Brain microvascular endothelial cell (primary cell): Measurements from ENCODE around the gene PPM1B.
"Not testable (repeated sequence)": the region's sequence is repeated elsewhere in the genome, so short reads cannot be mapped to it uniquely, and the experiment has no call there.

Experiments
- DNase-seq: peaks from one replicate; pipeline ENCODE4 v3.0.0-alpha.2; 2020
- H3K27ac ChIP-seq: fragments of 250-450 bp; sonication (Bioruptor Pico); 2 replicates; pipeline ENCODE4 v1.5.1; 2020; ENCODE audit warnings: mild to moderate bottlenecking, moderate library complexity
- H3K27me3 ChIP-seq: fragments of 250-450 bp; sonication (Bioruptor Pico); replicated peaks from 2 replicates; pipeline ENCODE4 v1.5.1; 2020; ENCODE audit warnings: mild to moderate bottlenecking
- H3K36me3 ChIP-seq: fragments of 250-450 bp; sonication (Bioruptor Pico); replicated peaks from 2 replicates; pipeline ENCODE4 v1.5.1; 2020; ENCODE audit warnings: mild to moderate bottlenecking
- H3K4me3 ChIP-seq: 2 replicates; pipeline ENCODE4 v1.5.1; 2011; ENCODE audit warnings: low read depth, mild to moderate bottlenecking, control low read depth, low read length, moderate library complexity
- CTCF ChIP-seq: IDR thresholded peaks from 2 replicates; pipeline ENCODE4 v1.5.1; 2011; ENCODE audit warnings: low read depth, mild to moderate bottlenecking, moderate library complexity, low read length, control low read depth, inconsistent platforms; ENCODE audit errors: missing control alignments
- in situ Hi-C: cut with HindIII; loops from 2 replicates; pipeline ENCODE4 v1.10.0; 2017; ENCODE audit warnings: low sequenced_read_pairs, low pct_ligation_motif_present

PPM1B gene

GRCh38 chr2:44201648-44202165 is 33.0 kb downstream of the PPM1B start:
- H3K27ac ChIP-seq: no peak overlapping the region
- DNase-seq: no peak
- no peaks in the 10 kb centered on the region for H3K27me3 ChIP-seq
- TF ChIP-seq CTCF: no peak
- H3K36me3 ChIP-seq: no peaks in the 10 kb centered on the region
- in situ Hi-C loops: no loop called here
- H3K4me3 ChIP-seq: no peak overlapping the region

GRCh38 chr2:44203542-44203941 is 34.9 kb downstream of the PPM1B start:
- no peak for TF ChIP-seq CTCF
- Histone ChIP-seq H3K36me3 (no peaks in the 10 kb centered on the region), H3K27ac (no peak overlapping the region), H3K4me3 (no peak overlapping the region), H3K27me3 (no peaks in the 10 kb centered on the region)
- in situ Hi-C loops: no loop called here
- no peak for DNase-seq

- no peaks in the 10 kb centered on the region for H3K27me3 ChIP-seq
- no peak for TF ChIP-seq CTCF
- in situ Hi-C loops: no loop called here
- DNase-seq: no peak
- H3K36me3 ChIP-seq: no peaks in the 10 kb centered on the region
- no peak overlapping the region for H3K4me3 ChIP-seq
- H3K27ac ChIP-seq: no peak overlapping the region
Observed at GRCh38 chr2:44205169-44205568, 36.5 kb downstream of the PPM1B start.

GRCh38 chr2:44207102-44207501 is 38.4 kb downstream of the PPM1B start:
- in situ Hi-C loops: no loop called here
- Histone ChIP-seq H3K27ac (no peak overlapping the region), H3K4me3 (no peak overlapping the region), H3K27me3 (no peaks in the 10 kb centered on the region), H3K36me3 (peaks cover 2% of the 10 kb centered on the region)
- no peak for DNase-seq
- TF ChIP-seq CTCF: no peak

DNA sequence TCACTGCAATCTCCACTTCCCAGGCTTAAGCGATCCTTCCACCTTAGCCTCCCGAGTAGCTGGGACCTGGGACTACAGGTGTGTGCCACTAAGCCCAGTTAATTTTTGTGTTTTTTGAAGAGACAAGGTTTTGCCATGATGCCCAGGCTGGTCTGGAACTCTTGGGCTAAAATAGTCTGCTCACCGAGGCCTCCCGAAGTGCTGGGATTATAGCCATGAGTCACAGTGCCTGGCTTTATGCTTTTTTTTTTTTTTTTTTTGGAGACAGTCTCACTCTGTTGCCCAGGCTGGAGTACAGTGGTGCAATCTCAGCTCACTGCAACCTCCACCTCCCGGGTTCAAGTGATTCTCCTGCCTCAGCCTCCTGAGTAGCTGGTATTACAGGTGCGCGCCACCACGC is 39.0 kb downstream of the PPM1B start:
- H3K27ac ChIP-seq, DNase-seq, H3K4me3 ChIP-seq, H3K36me3 ChIP-seq, in situ Hi-C loops, H3K27me3 ChIP-seq: not testable (repeated sequence)

DNA sequence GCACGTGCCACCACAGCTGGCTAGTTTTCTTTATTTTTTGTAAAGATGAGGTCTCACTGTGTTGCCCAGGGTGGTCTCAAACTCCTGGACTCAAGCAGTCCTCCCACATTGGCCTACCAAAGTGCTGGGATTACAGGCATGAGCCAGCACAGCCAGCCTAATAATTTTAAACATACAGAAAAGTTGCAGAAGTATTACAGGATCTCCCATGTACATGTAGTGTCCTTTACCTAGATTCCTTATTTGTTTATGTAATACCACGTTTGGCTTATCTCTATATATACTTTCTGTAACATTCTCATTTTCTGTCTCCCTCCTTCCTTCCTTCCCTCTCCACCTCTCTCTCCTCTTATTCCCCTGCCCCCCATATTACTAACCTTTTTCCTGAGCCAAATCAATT is 41.7 kb downstream of the PPM1B start:
- no peak for DNase-seq
- peaks cover 2% of the 10 kb centered on the region for H3K36me3 ChIP-seq
- H3K27me3 ChIP-seq: no peaks in the 10 kb centered on the region
- no peak overlapping the region for H3K27ac ChIP-seq
- in situ Hi-C loops: no loop called here
- no peak overlapping the region for H3K4me3 ChIP-seq
- no peak for TF ChIP-seq CTCF
